Measurements from ENCODE around the gene PRRT1.

Gene PRRT1

DNA sequence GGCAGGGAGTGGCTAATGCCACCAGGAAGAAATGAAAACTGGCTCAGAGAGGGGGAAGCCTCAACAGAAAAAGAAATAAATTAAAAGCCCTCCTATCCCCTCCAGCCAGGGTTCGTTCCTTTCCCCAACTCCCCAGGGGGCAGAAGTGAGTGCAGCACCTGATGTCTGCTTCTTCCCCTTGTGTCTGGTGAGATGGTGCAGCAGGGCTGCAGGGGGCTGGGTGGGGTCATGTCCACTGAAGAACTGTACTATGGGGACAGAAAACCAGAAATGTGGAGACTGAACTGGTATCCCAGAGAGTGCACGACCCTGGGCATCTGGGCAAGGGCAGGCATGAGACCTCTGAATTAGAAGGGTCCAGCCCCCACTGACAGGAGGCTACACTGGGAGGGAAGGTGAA lies 16.6 kb upstream of the PRRT1 start:
- H3K36me3 ChIP-seq (ENCODE audit: control insufficient read depth, insufficient read depth, low read length, severe bottlenecking) = peaks cover 36% of the 10 kb centered on the region
- no peaks in the 10 kb centered on the region for H3K27me3 ChIP-seq (replicated peaks; ENCODE audit: control insufficient read depth, insufficient read depth, low read length)
- no peak overlapping the region for H3K9ac ChIP-seq (ENCODE audit: low read length)
- H3K4me3 ChIP-seq (ENCODE audit: low read length) = no peak overlapping the region
- no peak for DNase-seq (ENCODE audit: low read depth)
- H3K9me3 ChIP-seq (ENCODE audit: control insufficient read depth, low read length) = no peaks in the 10 kb centered on the region
- peaks cover 7% of the 10 kb centered on the region for H3K4me1 ChIP-seq (ENCODE audit: control insufficient read depth, insufficient read depth, low read length)

DNA sequence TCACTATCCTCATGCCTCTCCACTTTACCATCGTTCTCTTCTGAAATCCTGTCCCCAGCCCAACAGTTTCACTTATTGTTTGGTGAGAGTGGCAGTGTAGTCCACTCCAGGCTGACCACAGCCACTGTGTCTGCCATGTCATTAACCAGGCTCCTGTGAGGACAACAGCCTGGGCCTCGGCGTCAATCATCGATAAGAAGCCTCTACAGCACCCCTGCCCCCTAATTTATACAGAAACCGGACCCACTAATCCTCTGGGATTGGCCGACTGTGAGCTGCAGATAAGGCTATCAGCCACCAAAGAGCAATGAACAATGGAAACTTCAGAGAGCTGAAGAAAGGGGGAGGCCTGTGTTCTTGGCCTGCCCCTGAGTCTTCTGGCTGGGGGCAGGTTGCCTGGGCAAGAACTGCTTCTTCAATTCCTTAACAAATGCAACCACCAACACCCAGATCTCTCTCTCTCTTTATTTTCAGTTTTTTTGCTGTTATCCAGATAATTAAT lies 16.1 kb upstream of the PRRT1 start:
- peaks cover 36% of the 10 kb centered on the region for H3K36me3 ChIP-seq (ENCODE audit: control insufficient read depth, insufficient read depth, low read length, severe bottlenecking)
- H3K27me3 ChIP-seq (replicated peaks; ENCODE audit: control insufficient read depth, insufficient read depth, low read length) = no peaks in the 10 kb centered on the region
- H3K4me3 ChIP-seq (ENCODE audit: low read length) = no peak overlapping the region
- DNase-seq (ENCODE audit: low read depth) = no peak
- no peak overlapping the region for H3K9ac ChIP-seq (ENCODE audit: low read length)
- peaks cover 7% of the 10 kb centered on the region for H3K4me1 ChIP-seq (ENCODE audit: control insufficient read depth, insufficient read depth, low read length)
- H3K9me3 ChIP-seq (ENCODE audit: control insufficient read depth, low read length) = no peaks in the 10 kb centered on the region

DNA sequence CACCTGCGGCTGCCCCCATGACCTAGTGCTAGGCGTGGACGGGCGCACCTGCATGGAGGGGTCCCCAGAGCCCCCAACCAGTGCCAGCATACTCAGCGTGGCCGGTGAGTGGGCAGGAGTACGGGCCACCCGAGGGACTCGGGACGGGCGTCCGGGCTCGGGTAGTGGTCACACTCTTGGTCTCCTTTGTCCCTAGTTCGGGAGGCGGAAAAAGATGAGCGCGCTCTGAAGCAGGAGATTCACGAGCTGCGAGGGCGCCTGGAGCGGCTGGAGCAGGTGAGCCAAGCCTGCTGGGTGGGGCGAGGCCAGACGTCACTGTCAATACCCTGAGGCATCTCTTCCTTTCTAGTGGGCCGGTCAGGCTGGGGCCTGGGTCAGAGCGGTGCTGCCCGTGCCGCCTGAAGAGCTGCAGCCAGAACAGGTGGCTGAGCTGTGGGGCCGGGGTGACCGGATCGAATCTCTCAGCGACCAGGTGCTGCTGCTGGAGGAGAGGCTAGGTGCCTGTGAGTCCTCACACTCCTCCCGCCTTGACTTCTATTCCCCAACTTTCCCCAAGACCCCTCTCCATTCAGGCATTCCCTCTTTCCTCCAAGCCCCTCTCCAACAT lies 15.5 kb upstream of the PRRT1 start:
- no peak overlapping the region for H3K4me3 ChIP-seq (ENCODE audit: low read length)
- no peaks in the 10 kb centered on the region for H3K27me3 ChIP-seq (replicated peaks; ENCODE audit: control insufficient read depth, insufficient read depth, low read length)
- H3K36me3 ChIP-seq (ENCODE audit: control insufficient read depth, insufficient read depth, low read length, severe bottlenecking) = peaks cover 36% of the 10 kb centered on the region
- H3K9me3 ChIP-seq (ENCODE audit: control insufficient read depth, low read length) = no peaks in the 10 kb centered on the region
- H3K9ac ChIP-seq (ENCODE audit: low read length) = no peak overlapping the region
- no peak for DNase-seq (ENCODE audit: low read depth)
- peaks cover 7% of the 10 kb centered on the region for H3K4me1 ChIP-seq (ENCODE audit: control insufficient read depth, insufficient read depth, low read length)

DNA sequence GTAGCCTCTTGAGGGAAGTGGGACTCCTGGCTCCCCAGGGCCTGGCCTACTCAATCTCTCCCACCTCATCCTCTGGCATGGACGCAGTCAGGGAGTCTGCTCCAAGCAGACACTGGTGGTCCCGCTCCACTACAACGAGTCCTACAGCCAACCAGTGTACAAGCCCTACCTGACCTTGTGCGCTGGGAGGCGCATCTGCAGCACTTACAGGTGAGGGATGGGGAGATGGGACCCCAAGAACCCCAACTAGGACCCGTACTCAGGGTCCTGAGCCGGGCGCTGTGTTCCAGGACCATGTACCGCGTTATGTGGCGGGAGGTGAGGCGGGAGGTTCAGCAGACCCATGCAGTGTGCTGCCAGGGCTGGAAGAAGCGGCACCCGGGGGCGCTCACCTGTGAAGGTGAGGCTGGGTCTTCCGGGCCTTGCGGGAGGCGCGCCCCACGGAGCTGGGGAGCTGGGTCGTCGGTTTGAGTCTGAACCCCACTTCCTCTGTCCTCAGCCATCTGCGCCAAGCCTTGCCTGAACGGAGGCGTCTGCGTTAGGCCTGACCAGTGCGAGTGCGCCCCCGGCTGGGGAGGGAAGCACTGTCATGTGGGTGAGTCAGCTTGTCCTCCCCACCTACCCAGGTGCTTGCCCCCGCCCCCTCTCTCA lies 14.8 kb upstream of the PRRT1 start:
- Histone ChIP-seq H3K36me3 (ENCODE audit: control insufficient read depth, insufficient read depth, low read length, severe bottlenecking) (peaks cover 36% of the 10 kb centered on the region), H3K9me3 (ENCODE audit: control insufficient read depth, low read length) (no peaks in the 10 kb centered on the region), H3K4me3 (ENCODE audit: low read length) (no peak overlapping the region), H3K27me3 (replicated peaks; ENCODE audit: control insufficient read depth, insufficient read depth, low read length) (no peaks in the 10 kb centered on the region), H3K9ac (ENCODE audit: low read length) (no peak overlapping the region), H3K4me1 (ENCODE audit: control insufficient read depth, insufficient read depth, low read length) (peaks cover 7% of the 10 kb centered on the region)
- DNase-seq (ENCODE audit: low read depth) = no peak

DNA sequence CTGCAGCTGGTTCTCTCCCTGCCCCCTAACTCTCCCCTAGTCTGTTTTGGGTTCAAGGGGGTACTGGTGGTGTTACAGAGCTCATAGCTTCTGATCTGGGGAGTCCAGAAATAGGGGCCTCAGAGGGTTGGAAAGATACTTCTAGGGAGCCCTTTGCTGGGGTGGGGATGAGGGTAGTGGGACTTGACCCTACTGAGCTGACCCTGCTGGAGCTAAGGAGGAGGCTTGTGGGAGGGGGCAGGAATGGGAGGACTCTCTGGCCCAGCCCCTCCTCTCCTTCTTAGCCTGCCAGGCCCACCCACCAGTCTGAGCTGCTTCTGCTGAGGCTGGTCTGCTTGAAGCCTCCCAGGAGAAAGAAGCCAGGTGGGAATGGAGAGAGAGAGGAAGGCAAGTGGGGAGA lies 12.6 kb upstream of the PRRT1 start, which contains the start of gene EGFL8:
EGFL8 (plus strand) TSS at position 301 of the 400 bp plus-strand sequence. CDS start 1,571 bp downstream, outside the sequence.
- Histone ChIP-seq H3K9ac (ENCODE audit: low read length) (no peak within 1 kb of the TSS), H3K4me3 (ENCODE audit: low read length) (no peak within 1 kb of the TSS), H3K36me3 (ENCODE audit: control insufficient read depth, insufficient read depth, low read length, severe bottlenecking) (peaks cover 22% of the 10 kb centered on the region), H3K27me3 (replicated peaks; ENCODE audit: control insufficient read depth, insufficient read depth, low read length) (no peaks in the 10 kb centered on the region), H3K9me3 (ENCODE audit: control insufficient read depth, low read length) (no peaks in the 10 kb centered on the region), H3K4me1 (ENCODE audit: control insufficient read depth, insufficient read depth, low read length) (peaks cover 7% of the 10 kb centered on the region)
- DNase-seq (ENCODE audit: low read depth) = no peak

DNA sequence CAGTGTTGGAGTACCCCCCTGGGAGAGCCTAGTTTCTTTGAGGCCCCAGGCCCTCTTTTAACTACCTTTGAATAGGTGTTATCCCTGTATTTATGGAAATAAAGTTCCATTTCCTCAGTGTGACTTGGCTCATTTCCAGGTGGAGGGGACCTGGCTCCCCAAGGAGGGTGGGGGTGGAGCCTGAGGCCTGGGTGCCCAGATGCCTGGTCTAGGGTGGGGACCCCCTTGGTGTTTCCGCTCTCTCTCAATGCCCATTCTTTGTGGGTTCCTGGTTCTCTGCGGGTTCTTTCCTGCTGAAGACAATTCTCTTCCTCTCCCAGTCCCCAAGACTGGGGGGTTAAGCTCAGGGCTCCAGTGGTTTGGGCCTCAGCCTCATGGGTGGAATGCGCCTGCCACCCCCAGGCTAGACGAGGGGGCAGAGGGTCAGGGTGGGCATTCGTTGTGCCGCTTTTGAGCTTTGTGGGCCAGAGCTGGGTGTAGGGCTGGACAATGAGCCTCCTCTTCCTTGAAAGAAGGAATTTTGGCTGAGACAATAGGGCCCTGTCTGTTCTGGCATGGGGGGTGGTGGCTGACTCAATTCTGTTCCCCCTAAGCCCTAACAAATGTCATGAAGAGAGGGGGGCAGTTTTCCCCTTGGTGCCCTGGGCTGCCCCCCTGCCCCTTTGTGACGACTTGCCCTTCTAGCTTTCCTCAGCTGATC lies 12.0 kb upstream of the PRRT1 start:
- Histone ChIP-seq H3K4me1 (ENCODE audit: control insufficient read depth, insufficient read depth, low read length) (peaks cover 3% of the 10 kb centered on the region), H3K27me3 (replicated peaks; ENCODE audit: control insufficient read depth, insufficient read depth, low read length) (no peaks in the 10 kb centered on the region), H3K4me3 (ENCODE audit: low read length) (no peak overlapping the region), H3K9ac (ENCODE audit: low read length) (no peak overlapping the region), H3K36me3 (ENCODE audit: control insufficient read depth, insufficient read depth, low read length, severe bottlenecking) (peaks cover 26% of the 10 kb centered on the region), H3K9me3 (ENCODE audit: control insufficient read depth, low read length) (no peaks in the 10 kb centered on the region)
- DNase-seq (ENCODE audit: low read depth) = no peak

DNA sequence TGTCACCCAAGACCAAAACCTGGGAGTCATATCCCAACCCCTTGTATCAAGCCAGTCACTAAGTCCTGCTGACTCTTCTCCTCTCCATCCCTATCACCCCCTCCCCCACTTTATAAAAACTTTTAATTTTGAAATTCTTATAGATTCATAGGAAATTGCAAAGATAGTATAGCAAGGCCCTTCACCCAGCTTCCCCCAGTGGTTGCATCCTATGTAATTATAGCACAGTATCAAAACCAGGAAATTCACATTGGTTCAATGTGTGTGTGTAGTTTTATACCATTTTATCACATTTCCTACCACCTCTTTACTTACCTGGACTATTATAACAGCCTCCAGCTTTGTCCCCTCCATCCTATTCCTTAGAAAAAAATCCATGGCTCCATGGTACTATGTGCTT lies 6.3 kb upstream of the PRRT1 start:
- H3K4me3 ChIP-seq (ENCODE audit: low read length) = no peak overlapping the region
- no peaks in the 10 kb centered on the region for H3K9me3 ChIP-seq (ENCODE audit: control insufficient read depth, low read length)
- peaks cover 21% of the 10 kb centered on the region for H3K36me3 ChIP-seq (ENCODE audit: control insufficient read depth, insufficient read depth, low read length, severe bottlenecking)
- H3K27me3 ChIP-seq (replicated peaks; ENCODE audit: control insufficient read depth, insufficient read depth, low read length) = no peaks in the 10 kb centered on the region
- H3K4me1 ChIP-seq (ENCODE audit: control insufficient read depth, insufficient read depth, low read length) = peaks cover 17% of the 10 kb centered on the region
- DNase-seq (ENCODE audit: low read depth) = no peak
- H3K9ac ChIP-seq (ENCODE audit: low read length) = no peak overlapping the region

DNA sequence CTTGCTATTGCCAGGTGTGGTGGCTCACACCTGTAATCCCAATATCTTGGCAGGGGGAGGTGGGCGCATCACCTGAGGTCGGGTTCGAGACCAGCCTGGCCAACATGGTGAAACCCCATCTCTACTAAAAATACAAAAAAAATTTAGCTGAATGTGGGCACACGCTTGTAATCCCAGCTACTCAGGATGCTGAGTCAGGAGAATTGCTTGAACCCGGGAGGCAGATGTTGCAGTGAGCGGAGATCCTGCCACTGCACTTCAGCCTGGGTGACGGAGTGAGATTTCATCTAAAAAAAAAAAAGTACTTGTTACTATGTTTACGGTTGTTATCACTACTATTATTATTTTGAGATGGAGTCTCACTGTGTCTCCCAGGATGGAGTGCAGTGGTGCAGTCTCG lies 5.2 kb upstream of the PRRT1 start:
- no peaks in the 10 kb centered on the region for H3K27me3 ChIP-seq (replicated peaks; ENCODE audit: control insufficient read depth, insufficient read depth, low read length)
- DNase-seq (ENCODE audit: low read depth) = no peak
- H3K9ac ChIP-seq (ENCODE audit: low read length) = no peak overlapping the region
- peaks cover 21% of the 10 kb centered on the region for H3K36me3 ChIP-seq (ENCODE audit: control insufficient read depth, insufficient read depth, low read length, severe bottlenecking)
- no peak overlapping the region for H3K4me3 ChIP-seq (ENCODE audit: low read length)
- peaks cover 28% of the 10 kb centered on the region for H3K4me1 ChIP-seq (ENCODE audit: control insufficient read depth, insufficient read depth, low read length)
- no peaks in the 10 kb centered on the region for H3K9me3 ChIP-seq (ENCODE audit: control insufficient read depth, low read length)

DNA sequence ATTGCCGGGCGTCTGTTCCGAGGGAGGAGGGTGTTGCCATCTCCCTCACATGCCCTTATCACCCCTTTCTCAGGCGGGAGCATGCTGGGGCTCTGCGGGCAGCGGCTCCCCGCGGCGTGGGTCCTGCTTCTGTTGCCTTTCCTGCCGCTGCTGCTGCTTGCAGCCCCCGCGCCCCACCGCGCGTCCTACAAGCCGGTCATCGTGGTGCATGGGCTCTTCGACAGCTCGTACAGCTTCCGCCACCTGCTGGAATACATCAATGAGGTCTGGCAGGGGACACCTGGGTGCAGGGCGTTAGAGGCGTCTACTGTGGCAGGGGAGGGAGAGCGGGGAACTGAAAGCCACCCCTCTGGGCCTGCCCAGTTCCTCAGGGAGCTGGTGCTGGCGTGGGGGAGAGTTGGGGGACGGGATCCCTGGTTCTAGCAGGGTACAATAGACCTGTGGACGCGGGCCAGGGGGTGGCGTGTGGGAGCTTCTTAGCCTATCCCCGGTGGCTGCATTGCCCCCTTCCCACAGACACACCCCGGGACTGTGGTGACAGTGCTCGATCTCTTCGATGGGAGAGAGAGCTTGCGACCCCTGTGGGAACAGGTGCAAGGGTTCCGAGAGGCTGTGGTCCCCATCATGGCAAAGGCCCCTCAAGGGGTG lies 2.9 kb upstream of the PRRT1 start:
- Histone ChIP-seq H3K4me1 (ENCODE audit: control insufficient read depth, insufficient read depth, low read length) (peaks cover 28% of the 10 kb centered on the region), H3K9me3 (ENCODE audit: control insufficient read depth, low read length) (no peaks in the 10 kb centered on the region), H3K4me3 (ENCODE audit: low read length) (peak overlapping the region; percentile 90), H3K9ac (ENCODE audit: low read length) (peak overlapping the region; percentile 88), H3K27me3 (replicated peaks; ENCODE audit: control insufficient read depth, insufficient read depth, low read length) (peaks cover 6% of the 10 kb centered on the region), H3K36me3 (ENCODE audit: control insufficient read depth, insufficient read depth, low read length, severe bottlenecking) (peaks cover 21% of the 10 kb centered on the region)
- DNase-seq (ENCODE audit: low read depth) = peak; percentile 82

DNA sequence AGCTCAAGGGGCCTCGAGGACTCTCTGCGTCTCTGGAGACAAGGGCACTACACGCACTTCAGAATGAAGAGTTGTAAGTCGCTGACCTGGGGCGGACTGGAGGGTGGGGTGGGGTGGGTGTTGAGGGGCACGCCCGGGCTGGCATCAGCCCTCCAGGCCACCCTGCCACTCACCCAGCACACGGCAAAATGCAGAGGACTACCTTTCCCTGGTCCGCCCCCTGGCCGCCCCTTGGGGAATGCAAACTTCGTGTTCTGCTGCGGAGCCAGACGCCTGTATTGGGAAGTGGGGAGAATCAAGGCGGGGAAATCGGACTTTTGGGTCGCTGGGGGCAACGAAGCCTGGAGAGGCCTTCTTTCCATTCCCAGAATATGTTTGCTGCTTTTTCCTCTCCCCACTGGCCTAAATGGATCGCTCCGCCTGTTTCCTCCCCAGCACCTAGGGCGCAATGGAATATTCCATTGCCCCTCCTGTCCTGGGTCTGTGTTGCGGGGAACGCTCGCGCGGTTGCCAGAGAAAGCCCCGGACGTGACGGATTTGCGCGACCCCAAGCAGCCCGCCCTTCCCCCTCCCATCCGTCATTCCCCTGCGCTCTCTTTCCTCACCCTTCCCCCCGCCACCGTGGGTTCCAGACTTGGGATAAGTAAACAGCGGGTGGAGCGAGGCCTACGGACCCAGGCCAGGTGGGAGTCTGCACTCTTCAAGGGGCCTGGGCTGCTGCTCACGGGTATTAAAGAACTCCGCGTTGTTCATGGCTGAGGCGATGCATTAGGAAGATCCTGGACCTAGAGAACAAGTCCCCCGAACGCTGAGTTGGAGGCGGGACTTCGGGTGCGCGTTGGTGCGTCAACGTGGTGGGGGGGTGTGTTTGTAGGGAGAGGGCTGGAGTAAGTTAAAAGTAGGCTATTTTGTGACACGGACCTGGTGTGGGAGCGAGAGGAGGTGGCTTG lies 2.1 kb upstream of the PRRT1 start, which contains the start of gene PPT2:
PPT2 (plus strand) TSS at position 578 of the 950 bp plus-strand sequence. CDS start 454 bp downstream, outside the sequence.
- Histone ChIP-seq H3K36me3 (ENCODE audit: control insufficient read depth, insufficient read depth, low read length, severe bottlenecking) (peaks cover 20% of the 10 kb centered on the region), H3K4me3 (ENCODE audit: low read length) (peak within 1 kb of the TSS; percentile 90), H3K27me3 (replicated peaks; ENCODE audit: control insufficient read depth, insufficient read depth, low read length) (peaks cover 6% of the 10 kb centered on the region), H3K9ac (ENCODE audit: low read length) (peak within 1 kb of the TSS; percentile 88), H3K9me3 (ENCODE audit: control insufficient read depth, low read length) (no peaks in the 10 kb centered on the region), H3K4me1 (ENCODE audit: control insufficient read depth, insufficient read depth, low read length) (peaks cover 28% of the 10 kb centered on the region)
- DNase-seq (ENCODE audit: low read depth) = peak; percentile 96

All from adipocyte (in vitro differentiated cells).